ENCODE measurements around the gene DPF3. TPM values are rescaled to one million over a fixed set of nuclear protein-coding genes. Genes with fewer than 3 reads are reported as not detected.
"Not testable (repeated sequence)": the region's sequence is repeated elsewhere in the genome, so short reads cannot be mapped to it uniquely, and the experiment has no call there.

Gene DPF3
- polyA plus RNA-seq, 1 donor: 4.5 TPM

GRCh38 chr14:72759670-72760069 lies 134.2 kb downstream of the DPF3 start:
- no peak for DNase-seq

- no peak for DNase-seq
Observed at GRCh38 chr14:72758993-72759392, 134.9 kb downstream of the DPF3 start.

GRCh38 chr14:72758420-72758819 lies 135.5 kb downstream of the DPF3 start:
- DNase-seq: no peak

GRCh38 chr14:72756967-72757366 lies 136.9 kb downstream of the DPF3 start:
- no peak for DNase-seq

- DNase-seq: no peak
Observed at GRCh38 chr14:72755766-72756165, 138.1 kb downstream of the DPF3 start.

- no peak for DNase-seq
Observed at GRCh38 chr14:72754949-72755348, 139.0 kb downstream of the DPF3 start.

- no peak for DNase-seq
Observed at GRCh38 chr14:72753879-72754400, 140.0 kb downstream of the DPF3 start.

- DNase-seq: no peak
Observed at GRCh38 chr14:72753044-72753710, 140.7 kb downstream of the DPF3 start.

- no peak for DNase-seq
Observed at GRCh38 chr14:72752034-72752412, 141.9 kb downstream of the DPF3 start.

- DNase-seq: no peak
Observed at GRCh38 chr14:72751276-72752033, 142.4 kb downstream of the DPF3 start.

- DNase-seq: not testable (repeated sequence)
Observed at GRCh38 chr14:72748921-72749320, 145.0 kb downstream of the DPF3 start.

- no peak for DNase-seq
Observed at GRCh38 chr14:72747652-72748051, 146.2 kb downstream of the DPF3 start.

- no peak for DNase-seq
Observed at GRCh38 chr14:72745991-72746980, 147.6 kb downstream of the DPF3 start.

GRCh38 chr14:72745546-72745945 lies 148.4 kb downstream of the DPF3 start:
- no peak for DNase-seq

GRCh38 chr14:72744416-72745120 lies 149.3 kb downstream of the DPF3 start:
- DNase-seq: no peak

GRCh38 chr14:72743626-72744025 lies 150.3 kb downstream of the DPF3 start:
- no peak for DNase-seq

GRCh38 chr14:72742838-72743195 lies 151.1 kb downstream of the DPF3 start:
- DNase-seq: no peak

- no peak for DNase-seq
Observed at GRCh38 chr14:72742118-72742837, 151.6 kb downstream of the DPF3 start.

- DNase-seq: no peak
Observed at GRCh38 chr14:72741826-72742117, 152.1 kb downstream of the DPF3 start.

- DNase-seq: no peak
Observed at GRCh38 chr14:72740966-72741825, 152.7 kb downstream of the DPF3 start.

GRCh38 chr14:72740504-72740961 lies 153.4 kb downstream of the DPF3 start:
- DNase-seq: no peak
